GM12874 (cell line): ENCODE measurements around the gene ACSL6.

Source experiments
- TF ChIP-seq, protein P1 (sequence below): IDR thresholded peaks from 2 replicates; pipeline ENCODE4 v1.5.1; 2011; ENCODE audit warnings: low read depth, mild to moderate bottlenecking, control low read depth, low read length, moderate library complexity; ENCODE audit not compliant: insufficient read depth

Gene ACSL6

DNA sequence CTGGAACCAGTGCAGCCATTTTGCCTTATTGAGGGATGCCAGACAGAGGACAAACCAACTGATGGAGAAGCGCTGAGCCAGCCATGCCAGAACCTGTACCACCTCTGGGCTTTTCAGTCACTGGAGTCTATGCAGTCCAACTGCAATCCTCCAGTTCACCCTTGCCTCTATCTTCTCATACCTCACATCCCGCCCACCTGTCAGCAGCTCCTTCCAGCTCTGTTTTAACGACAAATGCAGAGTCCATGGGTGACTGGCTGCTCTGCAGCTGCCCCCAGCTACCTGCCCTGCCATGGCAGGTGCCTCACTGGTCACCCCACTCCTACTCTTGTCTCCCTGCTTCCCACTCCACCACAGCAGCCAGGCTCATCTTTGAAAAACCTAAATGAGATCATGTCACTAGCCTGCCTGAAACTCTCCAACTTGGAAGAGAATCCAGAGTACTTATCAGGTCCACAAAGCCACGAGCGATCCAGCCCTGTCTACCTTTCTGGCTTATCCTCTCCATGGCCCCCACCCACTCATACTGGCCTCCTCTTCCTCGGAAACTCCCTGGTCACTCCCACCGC lies 14.0 kb upstream of the ACSL6 start:
- TF ChIP-seq, protein P1, sequence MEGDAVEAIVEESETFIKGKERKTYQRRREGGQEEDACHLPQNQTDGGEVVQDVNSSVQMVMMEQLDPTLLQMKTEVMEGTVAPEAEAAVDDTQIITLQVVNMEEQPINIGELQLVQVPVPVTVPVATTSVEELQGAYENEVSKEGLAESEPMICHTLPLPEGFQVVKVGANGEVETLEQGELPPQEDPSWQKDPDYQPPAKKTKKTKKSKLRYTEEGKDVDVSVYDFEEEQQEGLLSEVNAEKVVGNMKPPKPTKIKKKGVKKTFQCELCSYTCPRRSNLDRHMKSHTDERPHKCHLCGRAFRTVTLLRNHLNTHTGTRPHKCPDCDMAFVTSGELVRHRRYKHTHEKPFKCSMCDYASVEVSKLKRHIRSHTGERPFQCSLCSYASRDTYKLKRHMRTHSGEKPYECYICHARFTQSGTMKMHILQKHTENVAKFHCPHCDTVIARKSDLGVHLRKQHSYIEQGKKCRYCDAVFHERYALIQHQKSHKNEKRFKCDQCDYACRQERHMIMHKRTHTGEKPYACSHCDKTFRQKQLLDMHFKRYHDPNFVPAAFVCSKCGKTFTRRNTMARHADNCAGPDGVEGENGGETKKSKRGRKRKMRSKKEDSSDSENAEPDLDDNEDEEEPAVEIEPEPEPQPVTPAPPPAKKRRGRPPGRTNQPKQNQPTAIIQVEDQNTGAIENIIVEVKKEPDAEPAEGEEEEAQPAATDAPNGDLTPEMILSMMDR = no peak

DNA sequence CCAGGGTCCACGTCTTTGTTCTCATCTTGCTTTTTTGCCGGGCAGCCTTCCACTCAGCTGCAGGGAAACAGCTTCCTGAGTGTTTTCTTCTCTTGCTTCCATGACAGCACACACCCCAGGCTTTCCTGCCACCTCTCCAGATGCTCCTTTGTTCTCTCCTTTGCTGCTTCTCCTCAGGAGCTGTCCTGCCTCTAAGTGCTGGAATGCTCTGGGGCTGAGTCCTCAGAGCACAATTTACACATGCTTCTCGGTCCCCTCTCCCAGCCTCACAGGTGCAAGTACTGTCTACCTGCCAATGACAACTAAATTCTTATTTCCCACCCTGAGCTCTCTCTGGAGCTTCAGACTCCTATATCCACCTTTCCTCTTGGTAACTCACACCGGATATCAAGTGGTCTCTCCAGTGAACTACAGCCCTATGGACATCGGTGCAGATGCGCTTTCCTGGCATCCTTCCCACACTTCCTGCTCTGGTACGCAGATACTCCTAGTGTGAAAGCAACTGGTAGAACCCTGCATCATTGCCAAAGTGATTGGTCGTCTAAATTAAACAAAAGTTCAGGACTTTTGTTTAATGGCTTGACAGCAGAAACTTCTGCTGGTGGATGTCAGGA lies 13.4 kb upstream of the ACSL6 start:
- TF ChIP-seq, protein P1 = no peak

DNA sequence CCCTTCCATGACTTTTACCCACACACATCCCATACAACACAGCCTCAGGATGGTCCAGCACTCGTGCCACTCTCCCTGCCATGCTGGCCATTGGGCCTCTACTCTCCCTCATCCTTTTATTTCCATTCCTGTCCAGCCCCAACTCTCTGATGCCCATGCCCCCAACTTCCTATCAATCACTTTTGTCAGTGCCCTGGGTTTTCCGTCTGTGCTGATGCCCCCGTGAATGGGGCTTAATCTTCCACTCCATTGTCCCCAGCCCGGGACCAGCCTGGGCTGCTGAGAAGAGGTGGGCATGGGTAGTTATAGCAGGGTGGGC lies 12.6 kb upstream of the ACSL6 start:
- TF ChIP-seq, protein P1 = no peak

DNA sequence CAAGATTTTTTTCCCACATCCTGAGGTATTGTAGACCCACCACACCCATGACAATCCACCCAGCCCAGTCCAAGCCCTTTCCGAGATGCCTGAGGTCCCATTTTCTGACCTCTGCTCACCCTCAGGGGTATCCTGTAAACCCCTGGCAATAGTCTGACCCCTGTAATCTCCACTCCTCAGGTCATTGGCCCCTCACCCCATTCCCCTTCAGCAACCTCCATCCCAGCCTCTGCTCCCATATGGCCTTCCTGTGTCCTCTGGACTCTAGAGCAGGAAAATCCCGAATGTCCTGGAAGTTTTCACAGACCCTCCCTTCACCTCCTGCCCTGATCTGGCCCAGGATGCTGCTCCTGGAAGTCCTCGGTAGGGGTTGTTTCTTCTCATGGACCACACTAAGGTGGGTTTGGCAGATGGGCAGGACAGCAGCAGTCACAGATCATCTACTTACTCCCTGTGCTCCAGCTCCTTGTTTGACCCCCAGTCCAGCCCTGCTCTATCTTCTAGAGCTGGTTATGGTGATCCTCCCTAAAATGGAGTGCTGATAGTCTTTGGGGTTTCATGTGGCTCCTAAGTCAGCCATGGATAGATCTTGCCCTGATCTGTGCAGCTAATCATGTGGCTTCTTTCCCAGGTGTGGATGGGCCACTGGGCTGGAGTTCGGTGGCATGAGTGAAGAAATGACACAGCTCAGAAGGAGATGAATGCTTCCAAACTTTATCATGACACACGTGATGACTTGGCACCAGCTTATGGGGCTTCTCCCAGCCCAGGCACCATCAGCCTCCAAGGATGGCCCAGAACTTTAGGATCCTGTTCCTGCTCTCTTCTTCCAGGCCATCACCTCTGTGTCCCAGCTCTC lies 12.0 kb upstream of the ACSL6 start:
- TF ChIP-seq, protein P1 = no peak

DNA sequence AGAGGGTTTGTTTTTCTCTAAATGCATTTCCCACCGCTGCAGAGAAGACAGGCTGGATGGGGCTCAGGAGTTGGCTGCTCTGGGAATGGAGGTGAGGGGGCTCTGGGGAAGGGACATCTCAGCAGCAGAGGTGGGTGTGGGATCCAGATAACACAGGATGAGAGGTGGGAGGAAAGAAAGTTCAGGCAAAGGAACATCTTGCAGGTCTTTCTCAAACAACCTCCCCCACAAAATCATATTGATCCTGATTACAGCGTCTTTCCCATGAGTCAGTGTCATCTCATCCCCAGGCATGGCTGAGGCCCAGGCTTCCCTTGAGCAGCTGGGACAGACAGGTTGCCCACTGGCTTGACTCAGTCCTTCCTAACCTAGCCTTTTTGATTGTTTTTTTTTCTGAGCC lies 11.3 kb upstream of the ACSL6 start:
- TF ChIP-seq, protein P1 = no peak

DNA sequence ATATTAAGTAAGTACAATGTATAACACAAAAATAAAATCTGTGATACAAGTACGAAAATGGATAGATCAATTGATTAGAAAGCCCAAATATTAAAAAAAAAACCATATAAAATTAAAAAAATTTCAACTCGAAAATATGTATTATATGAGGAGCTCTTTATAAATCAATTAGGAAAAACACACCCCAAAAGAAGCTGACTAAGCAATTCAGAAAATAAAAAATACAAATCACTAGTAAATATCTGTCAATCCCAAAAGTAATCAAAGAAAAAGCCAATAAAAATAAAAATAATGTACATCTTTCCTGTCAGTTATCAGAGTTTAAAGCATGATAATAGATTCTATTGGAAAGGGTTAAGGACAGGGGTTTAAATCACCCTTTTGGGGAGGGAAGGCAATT lies 10.2 kb upstream of the ACSL6 start:
- TF ChIP-seq, protein P1 = no peak

DNA sequence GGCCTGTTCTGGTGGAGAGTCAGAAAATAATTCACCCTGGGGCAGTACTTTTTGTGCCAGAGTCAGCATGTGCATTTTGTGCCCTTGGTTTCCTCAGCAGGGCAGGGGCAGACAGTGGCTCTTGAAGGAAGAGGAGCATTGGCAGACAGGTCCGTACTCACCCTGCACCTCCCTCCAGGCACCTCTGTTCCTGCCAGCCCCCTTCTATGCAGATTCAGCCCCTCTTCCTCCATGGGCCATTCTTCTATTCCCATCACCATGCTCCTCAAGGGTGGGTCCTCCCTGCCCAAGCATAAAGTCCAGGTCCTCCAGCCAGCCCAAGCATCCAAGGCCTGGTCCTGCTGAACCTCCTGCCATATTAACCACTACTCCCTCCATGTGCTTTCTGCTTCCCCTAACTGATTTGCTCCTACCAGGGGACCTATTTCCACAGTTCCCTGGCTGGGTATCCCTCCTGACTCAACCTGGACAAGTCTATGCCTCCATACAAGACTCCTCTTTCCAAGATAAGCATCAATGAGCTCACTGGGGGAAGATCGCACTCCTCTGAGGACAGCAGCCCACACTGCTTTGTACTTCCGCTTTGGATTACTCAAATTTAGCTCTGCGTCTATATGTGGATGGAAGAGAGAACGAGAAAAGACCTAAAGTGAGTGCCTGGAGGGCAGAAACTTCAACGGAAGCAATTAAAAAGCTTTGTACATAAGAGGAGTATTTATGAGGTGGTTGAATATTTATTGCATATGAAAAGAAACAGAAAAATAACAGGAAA lies 9.3 kb upstream of the ACSL6 start:
- TF ChIP-seq, protein P1 = no peak
